Subcutaneous abdominal adipose tissue (tissue), 5 donors: ENCODE data around the gene AXIN2.

ENCODE experiments used
- H3K27ac ChIP-seq: one replicate; pipeline ENCODE4 v1.7.0; 2013; ENCODE audit warnings: low read depth, mild to moderate bottlenecking, inconsistent platforms, low read length, moderate library complexity
- H3K27me3 ChIP-seq, 5 donors: one replicate each; pipeline ENCODE4 v1.7.0; 2013; ENCODE audit warnings: low read length in 5 of 5, inconsistent platforms in 1 of 5; ENCODE audit not compliant: control insufficient read depth in 5 of 5, insufficient read depth in 4 of 5
- H3K36me3 ChIP-seq, 5 donors: one replicate each; pipeline ENCODE4 v1.7.0; 2013; ENCODE audit warnings: low read length in 5 of 5; ENCODE audit not compliant: control insufficient read depth in 5 of 5, insufficient read depth in 5 of 5
- H3K4me1 ChIP-seq, 5 donors: one replicate each; pipeline ENCODE4 v1.7.0; 2013; ENCODE audit warnings: low read length in 5 of 5, mild to moderate bottlenecking in 3 of 5, moderate library complexity in 1 of 5; ENCODE audit not compliant: control insufficient read depth in 5 of 5, insufficient read depth in 5 of 5
- H3K4me3 ChIP-seq, 5 donors: one replicate each; pipeline ENCODE4 v1.7.0; 2013; ENCODE audit warnings: low read length in 5 of 5, low read depth in 1 of 5
- H3K9ac ChIP-seq, 5 donors: one replicate each; pipeline ENCODE4 v1.7.0; 2013; ENCODE audit warnings: low read length in 5 of 5, mild to moderate bottlenecking in 4 of 5, moderate library complexity in 3 of 5
- H3K9me3 ChIP-seq, 5 donors: one replicate each; pipeline ENCODE4 v1.7.0; 2013; ENCODE audit warnings: low read length in 5 of 5; ENCODE audit not compliant: control insufficient read depth in 5 of 5
- donor health status: healthy.
- donor health status: healthy.
- donor health status: healthy.
- donor health status: healthy.
- donor health status: healthy.

The AXIN2 gene

DNA sequence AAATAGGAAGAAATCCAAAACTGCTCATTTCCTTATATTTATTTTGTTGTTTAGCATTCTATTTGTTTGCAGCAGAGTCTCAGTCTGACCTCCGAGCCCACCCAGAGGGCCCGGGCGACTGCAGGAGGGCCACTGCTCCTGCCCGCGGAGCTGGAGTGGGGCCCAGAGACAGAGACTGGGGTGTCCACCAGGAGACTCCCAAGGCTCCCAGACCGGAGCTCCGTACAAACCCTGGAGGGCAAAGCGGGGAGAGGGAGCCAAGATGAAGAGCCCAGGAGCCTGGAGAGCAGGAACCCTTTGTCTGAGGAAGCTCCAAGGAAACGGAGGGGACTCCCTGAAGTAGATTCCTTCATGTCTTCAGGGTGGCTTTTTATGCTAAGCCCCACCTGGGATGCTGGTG is 57.9 kb downstream of the AXIN2 start:
- H3K27me3 ChIP-seq, result no peaks in the 10 kb centered on the region
- H3K9ac ChIP-seq, result no peak overlapping the region
- H3K27ac ChIP-seq, result no peak overlapping the region
- no peak overlapping the region for H3K4me3 ChIP-seq
- no peaks in the 10 kb centered on the region for H3K36me3 ChIP-seq
- H3K4me1 ChIP-seq, result no peaks in the 10 kb centered on the region
- peaks cover 0 to 4% (median 0%) of the 10 kb centered on the region in 5 donors for H3K9me3 ChIP-seq

DNA sequence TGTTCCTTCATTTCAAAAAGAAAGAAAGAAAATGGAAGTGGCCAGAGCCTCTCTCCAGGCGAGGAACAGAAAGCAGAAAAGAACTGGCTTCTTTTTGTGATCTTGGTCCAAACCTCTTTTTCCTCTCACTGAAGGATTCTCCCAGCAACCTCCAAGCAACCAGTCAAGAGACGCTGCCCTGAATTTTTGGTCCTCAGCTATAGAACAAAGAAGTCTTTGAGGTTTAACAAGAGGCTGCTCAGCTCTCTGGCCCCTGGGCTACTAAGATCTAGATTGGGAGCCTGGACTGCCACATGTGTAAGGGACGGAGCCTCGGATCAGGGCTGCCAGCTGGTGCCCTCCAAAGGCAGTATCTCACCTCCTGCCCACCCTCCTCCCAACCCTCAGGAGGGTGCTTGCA is 62.6 kb downstream of the AXIN2 start:
- H3K9me3 ChIP-seq, result no peaks in the 10 kb centered on the region
- no peak overlapping the region for H3K4me3 ChIP-seq
- no peaks in the 10 kb centered on the region for H3K36me3 ChIP-seq
- no peak overlapping the region for H3K27ac ChIP-seq
- H3K27me3 ChIP-seq, result peaks cover 0 to 4% (median 0%) of the 10 kb centered on the region in 5 donors
- H3K4me1 ChIP-seq, result peaks cover 0 to 9% (median 8%) of the 10 kb centered on the region in 5 donors
- H3K9ac ChIP-seq, result no peak overlapping the region

DNA sequence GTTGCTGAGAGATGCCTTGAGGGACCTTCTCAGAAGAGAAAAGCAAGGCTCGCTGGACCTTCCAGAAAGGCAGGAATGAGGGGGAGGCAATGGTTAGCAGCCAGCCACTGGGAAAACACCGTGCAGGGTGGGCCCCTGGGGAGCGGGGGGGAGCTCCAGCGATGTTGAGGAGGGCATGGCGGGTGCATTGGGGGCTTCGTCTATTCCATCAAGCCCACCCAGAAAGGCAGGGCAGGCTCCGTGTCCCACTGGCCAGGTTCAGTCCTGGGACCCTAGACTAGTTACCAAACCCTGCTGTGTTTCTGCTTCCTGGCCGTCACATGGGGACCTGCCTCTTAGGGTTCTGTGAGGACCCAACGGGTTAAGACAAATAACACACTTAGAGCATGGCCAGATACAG is 64.6 kb downstream of the AXIN2 start:
- Histone ChIP-seq H3K27me3 (peaks cover 0 to 4% (median 0%) of the 10 kb centered on the region in 5 donors), H3K9ac (no peak overlapping the region), H3K36me3 (no peaks in the 10 kb centered on the region), H3K4me3 (no peak overlapping the region), H3K9me3 (no peaks in the 10 kb centered on the region), H3K27ac (no peak overlapping the region), H3K4me1 (peaks cover 0 to 9% (median 8%) of the 10 kb centered on the region in 5 donors)

DNA sequence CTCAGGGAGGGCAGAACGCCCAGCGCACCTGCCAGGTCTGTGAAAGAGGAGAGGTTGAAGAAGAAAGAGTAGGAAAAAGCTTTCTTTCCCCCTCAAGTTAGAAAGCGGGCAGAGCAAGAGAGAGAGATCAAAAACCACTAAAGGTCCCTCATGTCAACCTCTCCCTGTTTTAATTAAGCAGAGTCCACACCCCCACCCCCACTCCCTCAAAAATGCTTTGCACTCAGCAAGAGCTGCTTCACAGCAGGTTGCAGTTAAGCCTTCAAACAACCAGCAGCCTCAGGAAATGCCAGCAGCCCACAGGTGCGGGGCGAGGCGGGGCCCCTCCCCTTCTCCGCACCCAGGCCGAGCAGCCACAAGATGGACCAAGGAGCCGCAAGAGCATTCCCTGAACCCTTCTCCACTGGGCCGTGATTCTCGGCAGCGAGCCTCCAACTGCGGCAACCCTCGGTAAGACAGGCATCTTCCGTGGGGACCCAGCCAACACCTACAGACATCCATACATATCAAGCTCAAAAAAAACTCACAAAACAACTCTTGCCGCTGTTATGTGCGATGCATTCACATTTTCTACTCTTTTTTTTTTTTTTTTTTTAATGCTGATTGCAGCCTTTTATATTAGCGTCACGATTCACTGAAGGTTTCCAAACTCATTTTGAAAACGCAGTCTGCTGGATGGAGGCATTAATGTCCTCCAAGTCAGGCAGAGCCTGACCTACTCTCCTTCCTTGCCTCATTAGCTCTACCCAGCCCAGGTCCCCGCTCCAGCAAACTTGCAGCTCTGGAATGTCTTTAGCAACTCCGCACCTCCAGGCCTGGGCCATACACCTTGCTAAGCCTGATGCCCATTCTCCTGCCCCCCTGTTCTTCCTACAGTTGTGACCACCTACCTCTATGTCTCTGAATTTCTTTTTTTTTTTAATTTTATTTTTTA is 66.1 kb downstream of the AXIN2 start:
- no peaks in the 10 kb centered on the region for H3K36me3 ChIP-seq
- no peaks in the 10 kb centered on the region for H3K9me3 ChIP-seq
- H3K4me3 ChIP-seq, result peak overlapping the region in 1 of 5 donors; percentile 48
- H3K9ac ChIP-seq, result no peak overlapping the region
- H3K27me3 ChIP-seq, result peaks cover 0 to 4% (median 0%) of the 10 kb centered on the region in 5 donors
- H3K27ac ChIP-seq, result no peak overlapping the region
- H3K4me1 ChIP-seq, result peaks cover 0 to 9% (median 8%) of the 10 kb centered on the region in 5 donors

DNA sequence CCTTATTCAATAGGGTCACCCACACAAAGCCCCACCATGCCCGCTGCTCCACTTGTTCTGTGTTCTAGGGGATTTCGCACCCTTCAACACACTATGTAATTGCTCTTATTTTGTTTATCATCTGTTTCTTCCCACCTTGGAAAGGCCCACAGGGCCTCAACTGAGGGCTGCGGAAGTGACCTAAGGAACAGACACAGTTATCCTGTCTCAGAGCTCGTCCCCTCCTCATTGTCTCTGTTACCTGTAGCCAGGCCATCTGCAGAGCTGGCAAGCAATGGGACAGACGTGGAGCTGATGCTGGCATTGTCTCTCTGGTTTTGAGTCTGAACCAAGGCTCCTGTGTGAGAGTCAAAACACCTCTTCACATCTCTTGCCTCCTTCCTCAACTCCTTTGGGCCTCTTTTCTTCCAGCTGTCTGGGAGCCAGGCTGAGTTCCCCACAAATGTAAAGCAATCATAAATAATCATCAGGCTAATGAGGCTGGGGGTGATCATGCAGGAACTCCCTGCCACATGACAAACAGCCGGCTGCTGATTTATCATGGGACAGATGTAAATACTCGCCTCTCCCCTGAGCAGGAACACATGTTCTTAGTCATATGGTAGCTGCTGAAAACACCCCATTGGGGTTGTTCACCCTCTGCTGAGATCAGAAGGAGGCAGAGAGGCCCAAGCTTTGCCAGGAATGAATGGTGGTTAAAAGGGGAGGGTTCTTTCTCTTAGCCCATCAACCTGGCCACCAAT is 71.9 kb downstream of the AXIN2 start:
- H3K27me3 ChIP-seq, result no peaks in the 10 kb centered on the region
- H3K9me3 ChIP-seq, result no peaks in the 10 kb centered on the region
- H3K4me1 ChIP-seq, result peaks cover 0 to 8% (median 2%) of the 10 kb centered on the region in 5 donors
- H3K36me3 ChIP-seq, result no peaks in the 10 kb centered on the region
- no peak overlapping the region for H3K4me3 ChIP-seq
- H3K27ac ChIP-seq, result no peak overlapping the region
- H3K9ac ChIP-seq, result no peak overlapping the region

DNA sequence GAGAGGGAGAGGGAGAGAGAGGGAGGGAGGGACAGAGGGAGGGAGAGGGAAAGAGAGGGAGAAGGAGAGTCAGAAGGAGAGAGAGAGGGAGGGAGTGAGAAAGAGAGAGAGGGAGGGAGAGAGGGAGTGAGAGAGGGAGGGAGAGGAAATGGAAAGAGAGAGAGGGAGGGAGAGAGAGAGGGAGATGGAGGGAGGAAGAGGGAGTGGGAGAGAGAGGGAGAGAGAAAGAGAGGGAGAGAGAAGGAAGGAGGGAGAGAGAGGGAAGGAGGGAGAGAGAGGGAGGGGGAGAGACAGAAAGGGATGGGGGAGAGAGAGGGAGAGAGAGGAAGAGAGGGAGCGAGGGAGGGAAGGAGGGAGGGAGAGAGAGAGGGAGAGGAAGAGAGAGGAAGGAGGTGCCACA is 72.8 kb downstream of the AXIN2 start:
- Histone ChIP-seq H3K36me3 (no peaks in the 10 kb centered on the region), H3K9ac (no peak overlapping the region), H3K27ac (no peak overlapping the region), H3K27me3 (no peaks in the 10 kb centered on the region), H3K9me3 (no peaks in the 10 kb centered on the region), H3K4me3 (no peak overlapping the region), H3K4me1 (peaks cover 0 to 8% (median 2%) of the 10 kb centered on the region in 5 donors)

DNA sequence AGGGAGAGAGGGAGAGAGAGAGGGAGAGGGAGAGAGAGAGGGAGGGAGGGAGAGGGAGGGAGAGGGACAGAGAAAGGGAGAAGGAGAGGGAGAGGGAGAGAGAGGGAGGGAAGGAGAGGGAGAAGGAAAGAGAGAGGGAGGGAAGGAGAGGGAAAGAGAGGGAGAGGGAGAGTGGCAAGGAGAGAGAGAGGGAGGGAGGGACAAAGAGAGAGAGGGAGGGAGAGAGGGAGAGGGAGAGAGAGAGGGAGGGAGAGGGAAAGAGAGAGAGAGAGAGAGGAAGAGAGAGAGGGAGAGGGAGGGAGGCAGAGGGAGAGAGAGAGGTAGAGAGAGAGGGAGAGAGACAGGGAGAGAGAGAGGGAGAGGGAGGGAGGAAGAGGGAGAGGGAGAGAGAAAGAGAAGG is 73.5 kb downstream of the AXIN2 start:
- Histone ChIP-seq H3K27me3 (no peaks in the 10 kb centered on the region), H3K9ac (no peak overlapping the region), H3K4me1 (peaks cover 0 to 8% (median 2%) of the 10 kb centered on the region in 5 donors), H3K4me3 (no peak overlapping the region), H3K27ac (no peak overlapping the region), H3K36me3 (no peaks in the 10 kb centered on the region), H3K9me3 (no peaks in the 10 kb centered on the region)

- no peaks in the 10 kb centered on the region for H3K9me3 ChIP-seq
- peaks cover 0 to 8% (median 2%) of the 10 kb centered on the region in 5 donors for H3K4me1 ChIP-seq
- H3K9ac ChIP-seq, result no peak overlapping the region
- peak overlapping the region; percentile 40 for H3K27ac ChIP-seq
- no peak overlapping the region for H3K4me3 ChIP-seq
- H3K27me3 ChIP-seq, result no peaks in the 10 kb centered on the region
- H3K36me3 ChIP-seq, result no peaks in the 10 kb centered on the region
Observed at GRCh38 chr17:65487161-65487560, 74.3 kb downstream of the AXIN2 start.

GRCh38 chr17:65485388-65486299 is 75.8 kb downstream of the AXIN2 start:
- peaks cover 0 to 8% (median 2%) of the 10 kb centered on the region in 5 donors for H3K4me1 ChIP-seq
- H3K9me3 ChIP-seq, result no peaks in the 10 kb centered on the region
- no peak overlapping the region for H3K4me3 ChIP-seq
- peak overlapping the region; percentile 40 for H3K27ac ChIP-seq
- H3K36me3 ChIP-seq, result no peaks in the 10 kb centered on the region
- peak overlapping the region in 1 of 5 donors; percentile 4 for H3K9ac ChIP-seq
- H3K27me3 ChIP-seq, result no peaks in the 10 kb centered on the region
